CD1c-positive myeloid dendritic cell (primary cell): Measurements from ENCODE around the gene VPS13D.
A peak's percentile ranks its signal among the peaks of the same experiment; 100 is the strongest.
"Not testable (repeated sequence)": the region's sequence is repeated elsewhere in the genome, so short reads cannot be mapped to it uniquely, and the experiment has no call there.

Experiments
- DNase-seq: peaks from one replicate; pipeline ENCODE4 v3.0.0-alpha.2; 2016; ENCODE audit errors: extremely low spot score

Gene VPS13D

DNA sequence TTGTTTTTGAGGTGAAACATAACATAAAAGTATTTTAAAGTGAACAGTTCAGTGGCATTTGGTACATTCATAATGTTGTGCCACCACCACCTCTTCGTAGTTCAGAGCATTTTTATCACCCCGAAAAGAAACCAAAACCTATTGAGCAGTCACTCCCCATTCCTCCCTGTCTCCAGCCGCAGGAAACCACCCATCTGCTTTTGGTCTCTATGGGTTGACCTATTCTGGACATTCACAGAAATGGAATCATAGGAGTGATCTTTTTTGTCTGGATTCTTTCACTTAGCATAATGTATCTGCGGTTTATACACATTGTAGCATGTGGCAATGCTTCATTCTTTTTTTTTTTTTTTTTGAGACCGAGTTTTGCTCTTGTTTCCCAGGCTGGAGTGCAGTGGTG, 141.2 kb downstream of the VPS13D start:
- DNase-seq: no peak

DNA sequence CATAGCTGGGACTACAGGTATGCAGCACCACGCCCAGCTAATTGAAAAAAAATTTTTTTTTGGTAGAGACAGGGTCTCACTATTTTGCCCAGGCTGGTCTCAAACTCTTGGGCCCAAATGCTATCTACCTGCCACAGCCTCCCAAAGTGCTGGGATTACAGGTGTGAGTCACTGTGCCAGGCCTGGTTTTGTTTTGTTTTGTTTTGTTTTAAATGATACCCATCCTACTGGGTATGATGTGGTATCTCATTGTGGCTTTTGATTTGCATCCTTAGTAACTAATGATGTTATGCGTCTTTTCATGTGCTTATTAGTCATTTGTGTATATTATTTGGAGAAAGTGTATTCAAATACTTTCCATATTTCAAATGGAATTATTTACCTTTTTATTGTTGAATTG, 142.3 kb downstream of the VPS13D start:
- DNase-seq: no peak

DNA sequence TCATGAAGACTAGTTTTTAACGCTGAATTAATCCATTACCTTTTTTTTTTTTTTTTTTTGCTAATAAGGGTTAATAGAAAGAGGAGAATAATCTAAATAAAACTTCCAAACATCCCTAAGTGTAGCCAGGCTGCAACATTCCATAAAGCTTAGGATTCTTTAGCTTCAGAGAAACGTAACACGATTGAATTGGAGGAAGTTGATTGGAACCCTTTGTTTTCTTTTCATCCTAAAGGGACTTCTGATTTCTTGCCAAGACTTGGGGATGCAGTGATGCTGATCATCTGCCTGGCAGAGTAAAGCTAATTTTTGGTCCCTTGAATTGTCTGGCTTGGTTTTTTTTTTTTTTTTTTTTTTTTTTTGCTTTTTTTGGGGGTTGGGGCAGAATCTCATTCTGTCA, 142.9 kb downstream of the VPS13D start:
- no peak for DNase-seq

DNA sequence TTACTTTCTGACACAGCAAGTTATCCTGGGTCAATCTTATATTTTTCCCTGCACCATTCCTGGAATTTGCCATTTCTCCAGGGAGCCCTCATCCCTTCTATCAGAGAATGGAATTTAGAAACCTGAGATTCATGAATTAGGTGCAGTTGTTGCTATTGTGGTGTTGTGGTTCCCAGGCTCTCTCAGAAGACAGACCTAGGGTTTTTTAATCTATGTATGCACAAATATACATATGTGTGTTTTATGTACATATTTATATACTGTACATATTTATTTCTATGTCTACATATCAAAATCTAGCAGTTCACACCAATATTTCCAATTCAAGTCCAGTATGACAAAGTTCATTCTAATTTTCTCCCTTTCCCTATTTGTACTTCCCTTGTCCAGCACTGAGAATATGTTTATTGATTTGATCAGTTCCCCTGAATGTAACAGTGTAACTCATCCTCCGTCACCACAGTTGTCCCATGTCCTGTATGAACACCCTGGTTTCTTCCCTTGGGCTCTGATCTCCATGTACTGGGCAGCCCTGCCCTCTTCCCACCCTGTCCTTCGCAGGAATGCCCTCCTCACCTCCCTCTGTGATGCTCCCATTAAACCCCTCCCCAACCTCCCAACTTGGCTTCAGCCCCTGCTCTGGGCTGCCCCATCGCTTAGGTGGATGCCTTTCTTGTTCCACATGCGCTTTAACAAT, 145.5 kb downstream of the VPS13D start:
- DNase-seq: no peak

DNA sequence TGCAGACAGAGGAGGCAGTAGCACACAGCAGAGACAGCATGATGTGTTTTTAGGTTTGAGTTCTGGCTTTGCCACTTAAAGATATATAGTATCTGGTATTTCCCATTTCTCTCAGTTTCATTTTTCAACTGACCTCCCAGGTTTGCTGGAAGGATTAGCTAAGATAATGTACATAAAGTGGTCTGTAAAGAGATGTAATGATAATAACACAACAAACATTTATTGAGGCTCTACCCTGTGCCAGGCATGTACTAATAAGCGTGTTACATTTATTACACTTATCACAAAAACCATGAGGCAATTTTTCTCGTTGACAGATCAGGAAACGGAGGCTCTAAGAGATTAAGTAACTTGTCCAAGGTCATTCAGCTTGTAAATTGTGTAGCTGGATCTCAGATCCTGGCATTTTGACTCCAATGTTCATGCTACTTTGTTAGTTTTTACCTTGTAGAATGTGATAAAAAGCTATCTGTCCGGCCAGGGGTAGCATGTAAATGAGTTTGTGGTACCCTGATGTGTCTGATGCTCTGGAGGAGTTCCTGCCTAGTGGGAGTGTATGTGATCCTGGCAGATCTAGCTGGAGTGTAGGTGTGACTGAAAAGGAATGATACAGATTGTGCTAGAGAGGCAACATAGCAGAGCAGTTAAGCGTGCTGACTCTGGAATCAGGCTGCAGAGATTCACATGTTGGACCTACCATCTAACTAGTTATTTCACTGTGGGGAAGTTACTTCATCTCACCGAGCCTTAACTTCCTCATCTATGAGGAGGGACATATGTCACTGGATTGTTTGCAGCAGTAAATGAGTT, 146.6 kb downstream of the VPS13D start:
- DNase-seq: peak; percentile 69

DNA sequence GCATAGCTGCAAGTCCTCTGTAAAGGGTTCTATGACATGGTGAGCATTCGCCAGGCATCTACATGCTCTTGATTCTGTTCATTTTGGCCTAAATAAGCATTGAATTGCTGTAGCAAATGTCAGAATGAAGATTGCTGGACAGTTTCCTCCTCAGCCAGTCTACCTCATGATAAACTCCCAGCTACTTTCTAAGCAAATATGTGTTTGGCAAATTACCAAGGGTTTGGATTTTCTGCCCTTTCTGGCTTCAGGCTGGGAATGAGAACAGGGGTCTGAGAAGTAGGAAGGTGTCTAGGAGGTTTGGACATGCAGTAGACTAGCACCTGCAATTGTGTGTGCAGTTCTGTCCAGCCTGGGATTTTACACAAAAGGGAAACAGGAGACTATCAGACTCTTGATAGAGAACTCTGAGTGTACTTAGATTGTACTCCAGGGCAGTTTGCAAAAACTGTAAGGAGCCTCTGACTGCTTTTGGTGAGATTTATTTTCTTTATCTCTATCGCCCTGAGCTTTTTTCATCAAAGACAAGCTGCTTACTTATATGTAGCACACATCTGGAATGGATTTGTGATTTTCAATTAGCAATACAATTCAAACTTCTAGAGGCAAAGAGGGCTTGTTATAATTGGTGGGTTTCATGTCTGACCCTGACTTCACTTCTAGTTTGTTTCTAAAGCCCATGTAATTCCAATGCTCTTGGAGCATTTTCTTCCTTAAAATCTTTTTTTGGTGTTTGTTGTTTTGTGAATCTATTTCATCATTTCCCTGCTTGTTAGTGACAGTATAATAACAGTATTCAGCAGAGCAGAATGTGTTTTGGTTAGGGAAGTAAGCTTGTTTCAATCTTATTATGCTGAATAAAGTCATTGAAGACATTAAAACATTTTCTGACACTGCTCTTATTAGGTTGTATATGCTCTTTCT, 150.8 kb downstream of the VPS13D start:
- DNase-seq: peak; percentile 5

DNA sequence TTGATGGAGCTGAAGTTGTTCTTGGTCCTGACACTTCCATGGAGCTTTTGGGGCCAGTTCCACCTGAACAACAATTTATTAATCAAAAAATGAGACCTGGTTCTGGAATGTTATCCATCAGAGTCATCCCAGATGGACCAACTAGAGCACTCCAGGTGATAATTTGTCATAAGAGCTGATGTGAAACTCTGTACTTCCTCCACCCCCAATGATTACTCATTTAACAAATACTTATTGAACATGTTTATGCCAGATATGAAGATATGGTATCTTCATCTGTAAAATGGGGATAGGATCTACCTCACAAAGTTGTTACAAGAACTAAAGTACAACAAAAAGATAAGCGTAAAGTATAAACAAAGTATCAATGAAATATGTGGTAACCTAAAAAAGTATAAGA, 153.2 kb downstream of the VPS13D start:
- DNase-seq: no peak

DNA sequence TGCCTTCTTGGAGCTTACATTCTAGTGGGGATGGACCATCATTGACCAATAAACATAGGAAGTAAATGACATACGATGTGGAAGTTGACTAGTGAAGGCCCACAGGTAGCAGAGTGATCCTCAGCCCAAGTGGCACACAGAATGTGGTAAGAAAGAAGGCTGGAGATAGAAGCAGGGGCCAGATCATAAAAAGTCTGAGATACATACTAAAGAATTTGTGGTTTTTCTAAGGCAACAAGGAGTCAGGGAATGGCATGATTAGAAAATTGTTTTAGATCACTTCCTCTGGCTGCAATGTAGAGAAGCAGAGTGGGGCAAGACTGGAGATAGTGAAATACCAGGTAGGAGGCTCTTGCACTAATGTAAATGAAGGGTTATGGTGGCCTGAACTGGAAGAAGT, 154.0 kb downstream of the VPS13D start:
- DNase-seq: no peak

DNA sequence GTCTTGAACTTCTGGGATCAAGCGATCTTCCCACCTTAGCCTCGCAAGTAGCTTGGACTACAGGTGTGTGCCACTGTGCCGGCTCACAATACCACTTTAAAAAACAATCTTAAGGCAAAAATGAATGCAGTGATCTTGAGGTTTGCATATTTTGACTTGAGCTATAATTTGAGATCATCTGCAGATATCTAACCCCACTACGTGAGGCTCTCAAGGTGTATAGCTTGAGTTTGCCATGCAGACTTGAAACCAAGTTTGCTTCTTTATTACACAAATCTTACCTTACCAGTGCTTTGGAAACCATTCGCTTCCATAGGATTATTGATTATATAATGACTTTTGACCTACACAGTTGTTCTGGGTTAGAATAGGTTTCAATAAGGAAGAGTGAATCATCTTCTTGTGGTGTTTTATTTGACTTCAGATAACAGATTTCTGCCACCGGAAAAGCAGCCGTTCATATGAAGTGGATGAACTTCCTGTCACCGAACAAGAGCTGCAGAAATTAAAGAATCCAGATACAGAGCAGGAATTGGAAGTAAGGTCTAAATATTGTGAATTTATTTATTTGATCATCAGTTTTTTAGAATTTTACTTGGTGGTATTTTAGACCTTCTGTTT, 155.1 kb downstream of the VPS13D start:
- no peak for DNase-seq

DNA sequence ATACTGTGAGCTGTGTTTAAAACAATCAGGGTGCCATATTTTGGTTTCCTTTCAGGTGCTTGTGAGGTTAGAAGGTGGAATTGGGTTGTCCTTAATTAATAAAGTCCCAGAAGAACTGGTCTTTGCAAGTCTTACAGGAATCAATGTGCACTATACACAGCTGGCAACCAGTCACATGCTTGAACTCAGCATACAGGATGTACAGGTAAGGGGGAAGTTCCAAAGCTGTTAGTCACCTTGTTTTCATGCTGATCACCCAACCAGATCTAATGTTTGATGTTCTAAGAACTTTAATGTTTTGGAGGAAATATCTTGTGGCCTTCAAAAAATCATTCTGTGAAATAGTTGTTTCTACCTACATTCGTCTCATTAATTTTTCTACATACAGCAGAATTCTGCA, 156.3 kb downstream of the VPS13D start:
- DNase-seq: no peak

DNA sequence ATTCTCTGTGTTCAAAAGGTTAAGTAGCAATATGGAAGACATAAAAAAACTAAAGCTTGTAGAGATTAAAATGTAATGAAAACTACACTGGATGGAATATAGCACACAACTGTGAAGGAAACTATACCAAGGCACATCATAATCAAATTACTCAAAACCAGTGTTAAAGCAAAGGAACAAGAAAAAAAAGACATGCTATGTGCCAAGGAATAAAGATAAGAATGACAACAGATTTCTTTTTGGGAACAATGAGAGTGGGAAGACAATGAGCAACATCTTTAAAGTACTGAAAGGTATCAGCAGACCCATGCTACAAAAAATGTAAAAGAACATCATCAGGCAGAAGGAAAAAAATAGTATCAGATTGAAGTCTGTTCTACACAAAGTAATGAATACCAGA, 157.8 kb downstream of the VPS13D start:
- DNase-seq: no peak

DNA sequence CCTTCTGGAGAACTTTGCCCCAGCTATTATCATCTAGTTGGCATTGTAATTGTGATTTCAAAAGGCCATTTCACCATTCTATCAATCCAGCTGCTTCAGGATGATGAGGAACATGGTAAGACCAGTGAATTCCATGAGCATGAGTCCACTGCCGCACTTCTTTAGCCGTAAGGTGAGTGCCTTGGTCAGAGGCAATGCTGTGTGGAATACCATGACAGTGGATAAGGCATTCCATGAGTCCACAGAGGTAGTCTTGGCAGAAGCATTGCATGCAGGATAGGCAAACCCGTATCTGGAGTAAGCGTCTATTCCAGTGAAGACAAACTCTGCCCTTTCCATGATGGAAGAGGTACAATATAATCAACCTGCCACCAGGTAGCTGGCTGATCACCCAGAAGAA, 160.5 kb downstream of the VPS13D start:
- not testable (repeated sequence) for DNase-seq

DNA sequence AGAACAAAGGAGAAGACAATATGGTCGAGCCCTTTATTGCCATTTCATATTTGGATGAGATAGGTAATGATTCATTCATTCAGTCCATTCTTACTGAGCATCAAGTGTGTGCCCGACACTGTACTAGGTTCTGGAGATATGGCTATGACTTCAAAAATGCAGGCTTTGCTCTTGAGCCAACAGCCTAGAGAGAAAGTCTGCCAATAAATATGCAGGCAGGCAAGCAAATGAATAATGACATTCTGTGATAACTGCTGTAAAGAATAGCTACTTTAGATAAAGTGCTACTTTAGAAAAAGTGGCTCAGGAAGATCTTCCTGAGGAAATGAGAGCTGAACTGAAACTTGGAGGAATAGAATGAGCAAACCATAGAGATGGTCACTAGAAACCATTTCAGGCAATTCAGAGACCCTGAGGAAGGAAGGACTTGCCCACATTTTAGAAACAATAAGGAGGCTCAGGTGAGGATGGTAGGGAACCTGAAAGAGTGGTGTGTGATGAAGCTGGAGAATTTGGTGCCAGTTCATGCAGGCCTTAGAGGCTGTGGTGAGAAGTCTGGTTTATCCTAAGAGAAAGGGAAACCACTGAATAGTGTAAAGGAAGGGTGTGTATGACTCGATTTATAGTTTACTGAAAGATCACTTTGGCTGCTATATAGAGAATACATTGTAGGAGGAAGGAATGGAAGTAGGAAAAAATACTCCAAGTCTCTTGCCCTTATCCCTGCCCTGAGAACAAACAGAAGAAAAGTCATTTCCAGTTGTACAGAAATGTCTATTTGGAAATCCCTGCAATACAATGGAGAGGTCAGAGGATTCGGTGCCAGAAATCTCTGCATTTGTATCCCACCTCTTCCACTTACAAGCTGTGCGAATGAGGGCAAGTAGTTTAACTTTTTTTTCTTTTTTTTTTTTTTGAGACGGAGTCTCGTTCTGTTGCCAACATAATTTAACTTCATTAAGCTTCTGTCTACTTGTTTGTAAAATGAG, 167.9 kb downstream of the VPS13D start:
- no peak for DNase-seq

DNA sequence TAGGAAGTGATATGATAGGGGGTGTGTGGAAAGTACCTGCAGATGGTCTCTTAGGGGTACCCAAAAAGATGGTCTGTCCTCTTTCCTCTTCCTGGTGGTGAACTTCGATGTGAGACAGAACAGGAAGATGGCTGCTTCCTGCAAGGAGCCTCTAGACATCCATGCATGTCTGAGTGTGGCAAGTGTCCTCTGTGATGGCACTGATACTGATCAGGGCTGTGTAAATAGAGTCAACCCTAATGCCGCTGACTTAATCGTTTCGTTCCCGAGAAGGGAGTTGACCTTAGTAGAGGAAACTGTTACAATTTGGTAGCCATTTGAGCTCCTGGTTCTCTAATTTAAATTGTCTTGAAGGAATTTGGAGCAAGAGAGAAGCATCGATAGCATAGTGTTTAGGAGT, 168.6 kb downstream of the VPS13D start:
- DNase-seq: no peak

DNA sequence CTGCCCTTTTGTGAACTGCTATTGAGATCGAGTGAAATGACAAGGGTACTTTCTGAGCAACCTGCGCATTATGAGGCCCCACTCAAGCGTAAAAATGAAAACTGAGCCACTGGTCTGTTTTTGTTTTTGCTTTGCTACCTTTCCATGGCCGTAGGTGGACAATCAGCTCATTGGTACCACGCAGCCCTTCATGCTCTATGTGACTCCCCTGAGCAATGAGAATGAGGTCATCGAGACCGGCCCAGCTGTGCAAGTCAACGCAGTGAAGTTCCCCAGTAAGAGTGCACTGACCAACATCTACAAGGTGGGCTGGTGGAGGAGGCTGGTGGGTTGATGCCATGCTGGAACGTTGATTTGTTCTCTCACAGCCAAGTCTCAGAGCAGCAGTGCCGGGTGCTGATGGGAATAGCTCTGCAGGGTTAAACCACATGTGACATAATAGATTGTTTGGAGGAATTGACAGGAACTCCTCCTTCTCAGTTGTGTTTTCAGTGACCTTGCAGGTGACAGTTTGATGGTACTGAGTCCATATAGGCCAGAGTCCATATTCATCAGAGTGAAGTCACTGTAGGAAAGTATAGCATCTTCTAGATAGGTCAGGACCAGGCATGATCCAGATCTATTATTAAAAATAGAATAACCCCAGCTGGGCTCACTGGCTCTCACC, 170.3 kb downstream of the VPS13D start:
- no peak for DNase-seq

DNA sequence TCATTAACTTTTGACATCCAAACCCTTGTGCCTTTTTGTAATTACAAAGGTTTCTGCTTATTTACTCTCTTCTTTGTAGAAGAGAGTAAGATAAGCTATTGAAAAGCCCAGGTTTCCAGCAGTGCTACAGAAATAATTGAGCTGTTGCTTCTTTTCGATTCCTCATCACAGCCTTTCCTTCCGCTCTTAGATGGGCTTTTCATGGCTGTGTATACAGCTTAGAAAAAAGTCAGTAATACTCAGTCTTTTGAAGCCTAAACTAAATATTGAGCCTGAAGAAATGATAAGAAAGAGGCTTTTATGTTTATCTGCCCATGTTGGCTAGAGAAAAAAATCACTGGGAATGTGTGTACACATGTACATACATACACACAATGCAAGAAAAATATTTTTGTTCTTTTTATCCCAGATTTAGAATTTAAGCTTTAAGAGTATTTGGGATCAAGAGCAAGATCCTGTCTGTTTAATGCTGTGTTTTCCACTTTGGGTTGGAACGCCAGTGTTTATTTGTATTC, 172.4 kb downstream of the VPS13D start:
- DNase-seq: no peak

DNA sequence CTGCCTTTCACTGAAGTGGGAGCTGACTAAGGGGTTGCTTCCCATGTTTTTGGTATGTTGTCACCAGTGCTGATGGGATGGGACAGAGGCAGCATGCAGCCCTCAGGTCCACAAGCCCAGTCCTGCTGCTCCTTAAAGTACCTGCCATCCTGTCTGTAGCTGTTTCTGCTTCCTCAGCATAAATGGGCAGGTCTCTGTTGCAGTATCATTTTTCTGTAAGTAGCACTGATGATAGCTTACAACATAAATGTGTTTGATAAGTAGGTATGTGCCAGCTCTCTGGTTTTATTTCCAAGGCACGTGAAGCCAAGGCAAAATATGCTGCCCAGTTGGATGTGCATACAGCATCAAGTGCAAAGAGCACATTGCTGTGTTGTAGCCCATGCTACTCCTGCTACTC, 173.0 kb downstream of the VPS13D start:
- no peak for DNase-seq

DNA sequence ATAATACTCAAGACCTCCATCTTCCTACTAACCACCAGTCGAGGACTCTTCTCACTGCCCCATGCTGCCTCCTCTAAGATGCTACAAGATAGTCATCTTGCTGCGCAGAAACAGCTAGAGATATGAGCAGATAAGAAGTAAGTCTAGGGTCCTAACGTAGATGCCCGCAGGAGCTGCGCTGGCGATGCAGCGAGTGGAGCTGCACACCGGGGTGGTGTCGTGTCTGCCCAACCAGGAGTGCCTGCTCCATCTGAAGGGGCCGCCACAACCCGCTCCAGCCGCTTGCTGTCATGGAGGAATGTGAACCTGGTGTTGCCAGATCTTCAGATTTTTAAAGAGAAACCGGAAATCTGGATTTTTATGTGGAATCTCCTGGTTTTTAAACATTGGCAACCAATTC, 175.1 kb downstream of the VPS13D start:
- no peak for DNase-seq

DNA sequence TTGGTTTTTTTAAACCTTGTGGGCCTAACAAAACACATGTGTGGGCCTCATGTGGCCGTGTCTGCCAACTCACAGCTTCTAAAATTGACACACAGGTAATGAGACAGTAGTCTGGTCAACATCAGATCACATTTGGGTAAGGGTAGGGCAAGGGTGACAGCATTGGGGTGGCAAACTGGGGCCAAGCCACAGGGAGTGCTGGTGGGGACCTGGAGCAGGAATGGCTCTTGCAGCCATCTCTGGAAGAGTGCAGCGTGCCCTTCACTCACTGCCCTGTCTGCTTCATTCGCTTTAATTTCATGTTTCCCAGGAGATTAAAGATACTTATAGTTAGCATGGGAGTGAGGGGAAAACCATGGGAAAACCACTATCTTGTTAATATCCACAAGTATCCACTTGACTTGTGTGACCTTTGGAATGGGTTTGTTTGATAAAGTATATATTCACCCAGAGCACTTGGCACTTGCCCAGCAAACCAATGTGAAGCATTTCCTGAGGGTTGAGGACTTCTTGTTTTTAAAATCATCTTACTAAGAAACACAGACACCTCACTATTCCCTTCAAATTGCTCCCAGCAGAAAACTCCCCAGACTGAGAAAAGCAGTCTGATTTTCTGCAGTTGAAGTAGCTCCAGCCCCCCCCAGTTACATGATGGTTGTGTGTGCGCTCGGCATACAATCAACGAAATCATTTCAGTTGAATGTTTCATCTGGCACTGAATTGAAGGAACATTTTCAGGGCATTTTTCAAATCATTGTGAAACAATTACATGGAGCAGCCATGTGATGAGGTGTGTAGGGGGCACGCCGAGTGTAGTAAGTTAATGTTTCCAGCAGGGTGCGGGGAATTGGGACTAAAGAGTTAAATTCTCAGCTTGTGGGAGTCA, 175.7 kb downstream of the VPS13D start:
- peak; percentile 19 for DNase-seq
